HG02943 (cell line): ENCODE results near the gene TRPM5.

ENCODE experiments used
- ATAC-seq: cut with Tn5 transposase; IDR thresholded peaks from one replicate; pipeline ENCODE4 v1.9.1; 2021; ENCODE audit warnings: mild to moderate bottlenecking, low read depth, moderate library complexity; ENCODE audit not compliant: unreplicated experiment

The TRPM5 gene

DNA sequence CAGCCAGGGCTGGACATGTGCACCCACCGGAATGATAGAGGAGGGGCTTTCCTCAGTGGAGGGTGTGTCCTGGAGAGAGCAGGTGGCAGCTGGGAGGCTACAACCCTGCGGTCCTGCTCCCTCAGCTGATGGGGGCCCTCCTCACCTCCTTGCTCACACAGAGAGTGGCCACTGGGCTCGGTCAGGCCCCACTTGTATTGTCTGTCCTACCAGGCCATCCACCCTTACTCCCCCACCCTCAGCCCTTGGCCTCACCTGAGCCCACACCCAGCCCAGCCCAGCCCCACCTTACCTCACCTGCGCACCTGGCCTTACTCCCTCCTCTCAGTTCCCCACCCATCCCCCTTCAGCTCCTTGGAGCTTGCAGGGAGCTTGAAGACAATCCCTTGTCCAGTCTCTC, 3.1 kb downstream of the TRPM5 start:
- no peak for ATAC-seq

DNA sequence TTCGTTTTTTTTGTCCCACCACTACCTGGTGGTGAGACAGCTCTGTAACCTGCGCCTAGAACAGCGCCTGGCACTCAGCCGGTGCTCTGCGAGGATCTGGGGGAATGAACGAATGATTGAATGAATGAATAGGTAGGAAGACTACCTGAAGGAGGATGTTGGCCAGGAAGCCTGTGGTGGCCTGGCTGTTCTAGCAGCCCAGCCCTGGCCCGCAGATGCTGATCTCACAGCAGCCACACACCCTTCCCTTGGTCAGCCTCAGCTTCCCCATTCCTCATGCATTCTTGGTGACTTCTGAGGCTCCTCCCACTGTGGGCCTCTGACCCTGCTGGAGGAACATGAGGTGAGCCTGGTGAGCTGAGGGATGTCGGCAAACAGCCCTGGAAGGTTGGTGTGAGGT, 3.7 kb downstream of the TRPM5 start:
- ATAC-seq, result no peak

DNA sequence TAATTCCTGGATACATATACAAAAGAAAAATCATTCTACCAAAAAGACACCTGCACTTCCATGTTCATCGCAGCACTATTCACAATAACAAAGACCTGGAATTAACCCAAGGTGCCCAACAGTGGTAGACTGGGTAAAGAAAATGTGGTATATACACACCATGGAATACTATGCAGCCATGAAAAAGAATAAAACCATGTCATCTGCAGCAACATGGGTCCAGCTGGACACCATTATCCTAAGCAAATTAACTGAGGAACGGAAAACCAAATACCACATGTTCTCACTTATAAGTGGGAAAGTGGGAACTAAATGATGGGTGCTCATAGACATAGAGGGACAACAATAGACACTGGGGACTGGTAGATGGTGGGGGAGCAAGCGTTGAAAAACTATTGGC, 4.5 kb downstream of the TRPM5 start:
- ATAC-seq, result no peak

DNA sequence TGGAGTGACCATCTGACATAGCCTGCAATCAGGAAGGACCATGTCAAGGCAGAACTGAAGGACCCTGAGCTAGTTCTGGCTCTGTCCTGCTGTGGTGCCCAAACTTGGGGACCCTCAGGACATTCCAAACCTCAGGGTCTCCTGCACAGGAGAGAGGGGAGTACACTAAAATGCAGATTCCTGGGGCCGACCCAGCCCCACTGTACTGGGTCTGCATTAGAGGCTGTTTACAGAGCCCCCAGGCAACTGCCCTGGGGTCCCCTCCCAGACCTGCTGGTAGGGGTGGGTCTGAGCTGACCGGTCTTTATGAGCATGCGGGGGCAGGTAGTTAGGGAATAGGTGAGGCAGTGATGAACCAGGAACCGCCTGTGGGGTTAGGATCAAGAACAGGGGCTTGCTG, 6.8 kb downstream of the TRPM5 start:
- no peak for ATAC-seq

DNA sequence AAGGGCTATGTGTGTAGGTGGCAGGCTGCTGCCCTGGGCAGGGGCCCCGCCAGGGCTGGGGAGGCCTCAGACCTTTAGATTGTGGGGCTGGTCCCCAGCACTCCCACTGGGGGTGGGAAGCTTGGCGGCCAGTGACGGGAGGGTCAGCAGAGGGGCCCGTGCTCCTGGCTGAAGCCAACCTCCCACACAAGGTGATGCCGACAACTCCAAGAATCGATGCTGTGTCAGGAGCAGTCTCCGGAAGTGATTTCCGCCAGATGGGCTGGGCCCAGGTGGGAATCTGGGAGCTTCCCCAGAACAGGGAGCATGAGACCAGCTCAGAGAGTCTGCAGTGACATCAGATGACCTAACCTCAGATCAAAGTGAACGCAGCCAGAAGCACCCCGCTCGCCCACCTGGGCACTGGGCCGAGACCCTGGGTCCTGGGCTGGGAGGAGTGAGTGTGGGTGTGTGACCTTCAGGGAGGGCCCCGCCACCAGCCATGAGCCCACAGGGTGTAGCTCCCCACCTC, 7.7 kb downstream of the TRPM5 start:
- ATAC-seq, result no peak

DNA sequence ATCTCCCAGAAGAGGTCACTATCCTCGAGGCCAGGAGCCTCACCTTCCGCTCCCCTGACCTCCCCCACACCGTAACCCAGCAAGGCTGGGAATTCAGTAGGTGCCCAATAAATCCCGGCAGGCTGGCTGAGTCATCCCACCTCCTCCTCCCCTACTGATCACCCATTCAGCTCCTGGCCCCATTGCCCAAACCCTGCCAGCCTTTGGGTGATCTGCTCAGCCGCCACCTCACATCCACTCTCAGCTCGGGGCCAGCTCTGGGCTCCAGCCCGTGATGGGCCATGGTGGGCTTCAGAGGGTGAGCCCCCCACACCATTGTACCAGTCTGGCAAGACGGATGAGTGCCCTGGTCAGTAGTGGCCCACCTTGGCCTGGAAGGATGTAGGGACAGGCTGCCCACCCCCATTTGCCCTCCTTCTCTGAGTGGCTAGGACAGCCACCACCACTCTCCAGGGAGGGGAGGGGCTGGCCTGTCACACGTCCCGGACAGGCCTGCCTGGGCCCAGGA, 8.2 kb downstream of the TRPM5 start:
- ATAC-seq, result no peak

DNA sequence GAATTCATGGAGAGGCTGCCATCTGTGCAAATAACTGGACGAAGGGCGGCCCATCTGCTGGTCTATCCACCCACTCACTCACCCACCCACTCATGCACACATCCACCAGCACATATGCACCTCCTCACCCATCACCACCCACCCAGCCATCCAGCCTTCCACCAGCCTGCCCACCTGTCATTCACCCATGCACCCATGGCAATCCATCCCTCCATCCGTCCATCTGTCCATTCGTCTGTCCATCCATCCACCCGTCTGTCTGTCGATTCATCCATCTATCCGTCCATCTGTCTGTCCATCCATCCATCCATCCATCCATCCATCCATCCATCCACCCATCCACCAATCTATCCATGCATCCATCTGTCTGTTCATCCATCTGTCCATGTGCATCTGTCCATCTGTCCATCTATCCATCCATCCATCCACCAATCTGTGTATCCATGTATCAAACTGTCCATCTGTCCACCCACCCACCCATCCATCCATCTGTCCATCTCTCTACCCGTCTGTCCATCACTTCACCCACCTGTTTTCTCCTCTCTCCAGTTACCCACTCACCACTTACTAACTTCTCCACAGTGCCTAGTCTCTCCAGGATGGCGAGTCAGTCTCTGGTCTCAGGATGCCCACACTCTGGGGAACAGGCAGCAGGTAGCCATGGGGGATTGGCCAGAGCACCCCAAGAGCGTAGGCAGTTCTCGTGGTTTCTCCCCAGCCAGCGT, 8.9 kb downstream of the TRPM5 start:
- ATAC-seq, result no peak

DNA sequence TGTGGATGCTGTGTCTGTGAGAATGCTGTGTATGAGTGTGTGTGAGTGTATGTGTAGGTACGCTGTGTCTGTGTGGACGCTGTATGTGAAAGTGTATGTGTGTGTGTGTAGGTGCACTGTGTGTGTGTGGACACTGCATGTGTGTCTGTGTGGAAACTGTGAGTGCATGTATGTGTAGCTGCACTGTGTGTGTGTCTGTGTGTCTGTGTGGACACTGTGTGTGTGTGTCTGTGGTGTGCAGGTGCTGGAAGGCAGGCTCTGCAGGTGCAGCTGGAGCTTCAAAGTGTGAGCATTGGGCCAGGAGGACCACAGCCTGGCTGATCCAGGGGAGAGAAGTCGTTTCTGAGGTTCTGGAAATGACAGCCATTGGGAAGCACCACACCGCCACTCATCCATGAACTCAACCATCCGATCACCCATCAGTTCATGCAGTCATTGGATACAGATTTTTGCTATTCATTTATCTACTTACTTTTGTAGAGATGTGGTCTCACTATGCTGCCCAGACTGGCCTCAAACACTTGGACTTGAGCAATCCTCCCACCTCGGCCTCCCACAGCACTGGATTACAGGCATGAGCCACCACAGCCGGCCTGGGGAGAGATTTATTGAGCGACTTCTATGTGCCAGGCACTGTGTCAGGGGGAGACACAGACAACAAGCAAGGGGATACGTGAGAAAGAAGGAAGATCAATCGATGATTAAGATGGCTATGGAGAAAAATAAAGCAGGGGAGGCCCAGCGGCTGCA, 9.6 kb downstream of the TRPM5 start:
- no peak for ATAC-seq

DNA sequence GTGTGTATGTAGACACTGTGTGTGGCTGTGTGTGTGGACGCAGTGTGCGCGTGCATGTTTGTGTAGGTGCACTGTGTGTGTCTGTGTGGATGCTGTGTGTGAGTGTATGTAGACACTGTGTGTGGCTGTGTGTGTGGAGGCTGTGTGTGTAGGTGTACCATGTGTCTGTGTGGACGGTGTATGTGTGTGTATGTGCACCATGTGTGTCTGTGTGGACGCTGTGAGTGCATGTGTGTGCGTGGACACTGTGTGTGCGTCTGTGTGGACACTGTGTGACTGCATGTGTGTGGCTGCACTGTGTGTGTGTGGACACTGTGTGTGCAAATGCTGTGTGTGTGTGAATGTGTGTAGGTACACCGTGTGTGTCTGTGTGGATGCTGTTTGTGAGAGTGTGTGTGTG, 10.3 kb downstream of the TRPM5 start:
- ATAC-seq, result no peak

DNA sequence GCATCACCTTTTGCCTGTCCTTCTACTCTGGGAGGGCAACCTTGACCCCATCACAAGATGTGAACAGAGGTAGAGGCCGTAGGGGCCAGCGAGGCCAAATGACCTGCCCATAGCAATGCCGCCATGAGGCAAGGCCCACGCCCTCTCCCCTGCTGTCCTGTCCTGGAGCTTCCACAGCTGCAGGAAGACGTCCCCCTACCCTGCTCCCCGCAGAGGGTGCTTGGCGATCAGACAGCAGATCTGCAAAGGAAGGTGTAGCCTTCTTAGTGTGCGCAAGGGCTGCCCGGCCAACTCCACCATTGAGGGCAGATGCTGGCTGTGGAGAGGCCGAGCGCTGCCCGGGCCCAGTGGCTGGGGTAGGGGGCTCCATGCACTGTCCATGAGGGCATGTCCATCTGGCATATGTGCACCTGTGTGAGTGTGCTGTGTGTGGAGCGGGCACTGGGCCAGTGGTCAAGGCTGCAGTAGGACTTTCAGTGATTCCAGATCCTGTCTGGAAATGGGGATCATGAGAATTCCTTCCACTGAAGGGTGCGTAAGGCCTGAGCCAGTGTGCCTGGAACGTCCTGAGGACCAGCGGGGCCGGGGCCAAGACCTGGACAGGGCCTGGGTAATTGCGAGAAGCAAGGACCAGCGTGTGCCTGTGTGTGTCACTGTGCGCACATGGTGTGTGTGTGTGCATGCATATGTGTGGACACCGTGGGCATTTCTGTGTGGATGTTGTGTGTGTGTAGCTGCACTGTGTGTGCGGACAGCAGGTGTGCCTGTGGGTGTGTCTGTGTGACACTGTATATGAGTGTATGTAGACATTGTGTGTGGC, 11.0 kb downstream of the TRPM5 start:
- no peak for ATAC-seq

DNA sequence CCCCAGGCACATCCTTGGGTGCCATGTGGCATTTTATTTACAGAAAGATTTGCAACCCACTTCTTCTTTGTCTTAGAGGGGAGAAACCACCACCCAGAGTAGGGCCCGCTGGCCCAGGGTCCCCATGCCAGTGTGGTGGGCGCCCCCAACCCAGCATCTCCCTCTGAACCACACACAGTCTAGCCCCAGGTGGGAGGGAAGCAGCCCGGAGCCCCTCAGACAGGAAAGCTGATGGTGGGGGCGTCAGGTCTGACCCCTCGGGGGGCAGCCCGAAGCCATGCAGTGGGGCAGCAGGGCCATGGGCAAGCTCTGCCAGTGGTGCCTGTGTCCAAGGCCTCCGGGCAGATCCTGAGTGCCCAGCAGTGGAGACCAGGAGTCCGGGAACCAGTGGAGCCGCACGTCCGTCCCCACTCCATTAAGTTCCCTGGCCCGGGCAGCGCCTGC, 11.7 kb downstream of the TRPM5 start:
- no peak for ATAC-seq

DNA sequence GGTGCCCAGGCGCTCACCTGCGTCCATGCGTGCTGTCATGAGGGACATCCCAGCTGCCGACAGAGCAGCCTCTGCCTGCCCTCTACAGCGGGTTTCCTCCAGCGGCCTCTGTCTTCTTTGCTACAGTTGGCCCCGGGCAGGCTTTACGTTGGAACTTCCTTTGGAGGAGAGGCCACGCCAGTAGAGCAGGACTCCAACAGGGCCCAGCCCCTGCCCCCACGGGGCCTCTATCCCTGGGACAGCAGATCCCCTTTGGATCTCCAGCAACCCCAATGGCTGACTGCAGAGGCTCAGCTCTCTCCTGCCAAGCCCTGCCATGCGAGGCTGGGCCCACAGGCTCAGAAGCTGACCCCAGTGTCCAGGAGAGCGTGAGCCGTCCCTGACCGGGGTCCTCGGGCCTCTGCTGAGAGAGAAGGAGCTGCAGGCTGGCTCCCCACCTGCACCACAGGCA, 12.1 kb downstream of the TRPM5 start:
- no peak for ATAC-seq

DNA sequence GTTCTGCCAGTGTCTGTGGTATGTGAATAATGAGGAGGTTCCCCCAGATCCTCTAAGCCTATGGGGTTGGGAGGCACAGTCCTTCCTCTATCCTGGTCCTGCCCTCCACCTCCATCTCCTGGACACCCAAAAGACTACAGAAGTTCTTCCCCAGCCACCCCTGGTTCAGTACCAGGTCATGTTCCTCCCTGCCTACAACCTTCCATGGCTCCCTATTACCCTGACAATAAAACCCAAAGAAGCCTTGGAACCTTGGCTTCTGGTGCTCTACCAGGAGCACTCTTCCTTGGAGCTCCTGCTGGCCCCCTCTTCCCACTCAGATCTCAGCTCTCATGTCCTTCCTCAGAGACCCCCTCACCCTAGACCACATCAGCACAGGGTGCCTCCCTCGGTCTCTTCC, 12.9 kb downstream of the TRPM5 start:
- no peak for ATAC-seq

DNA sequence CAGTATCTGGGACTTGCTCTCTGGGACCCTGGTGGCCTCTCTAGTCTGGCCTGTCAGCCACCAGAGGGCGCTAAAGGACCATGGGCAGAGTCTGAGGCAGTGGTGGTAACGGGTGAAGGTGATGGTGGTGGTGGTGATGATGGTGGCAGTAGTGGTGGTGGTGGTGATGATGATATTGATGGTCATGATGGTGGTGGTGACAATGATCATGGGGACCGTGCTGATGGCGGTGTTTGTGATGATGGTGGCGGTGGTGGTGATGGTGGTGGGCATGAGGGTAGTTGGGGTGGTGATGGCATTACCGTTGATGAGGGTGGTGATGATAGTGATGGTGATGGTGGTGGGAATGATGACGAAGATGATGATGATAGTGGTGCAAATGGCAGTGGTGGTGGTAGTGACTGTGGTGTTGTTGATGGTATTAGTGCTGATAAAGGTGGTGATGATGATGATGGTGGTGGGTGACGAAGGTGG, 16.0 kb downstream of the TRPM5 start:
- no peak for ATAC-seq

DNA sequence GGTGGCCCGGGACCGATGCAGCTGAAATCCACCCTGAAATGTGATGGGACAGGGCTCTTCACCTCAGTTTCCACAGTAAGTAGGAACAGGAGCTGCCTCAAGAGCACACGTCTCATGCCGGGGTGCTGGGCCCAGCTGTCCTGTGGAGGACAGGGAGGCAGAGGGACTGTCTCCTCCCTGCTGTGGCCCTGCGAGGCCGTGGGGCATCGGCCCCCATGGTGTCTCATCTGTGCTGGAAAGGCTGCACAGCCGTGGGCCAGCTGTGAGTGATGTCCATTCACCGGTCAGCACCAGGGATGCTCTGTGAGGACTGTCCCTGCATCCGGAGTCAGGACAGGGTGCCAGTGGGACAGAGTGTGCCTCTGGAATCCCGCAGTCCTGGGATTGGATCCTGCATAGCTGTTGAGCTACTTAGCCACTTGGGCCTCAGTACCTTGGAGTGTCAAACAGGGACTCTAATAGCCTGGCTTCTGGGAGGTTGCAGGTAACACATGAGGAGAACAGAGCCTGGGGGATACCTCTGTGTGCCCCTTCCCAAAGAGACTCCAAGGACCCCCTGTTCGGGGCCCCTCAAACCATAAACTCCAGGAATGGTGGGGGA, 16.5 kb downstream of the TRPM5 start:
- no peak for ATAC-seq

DNA sequence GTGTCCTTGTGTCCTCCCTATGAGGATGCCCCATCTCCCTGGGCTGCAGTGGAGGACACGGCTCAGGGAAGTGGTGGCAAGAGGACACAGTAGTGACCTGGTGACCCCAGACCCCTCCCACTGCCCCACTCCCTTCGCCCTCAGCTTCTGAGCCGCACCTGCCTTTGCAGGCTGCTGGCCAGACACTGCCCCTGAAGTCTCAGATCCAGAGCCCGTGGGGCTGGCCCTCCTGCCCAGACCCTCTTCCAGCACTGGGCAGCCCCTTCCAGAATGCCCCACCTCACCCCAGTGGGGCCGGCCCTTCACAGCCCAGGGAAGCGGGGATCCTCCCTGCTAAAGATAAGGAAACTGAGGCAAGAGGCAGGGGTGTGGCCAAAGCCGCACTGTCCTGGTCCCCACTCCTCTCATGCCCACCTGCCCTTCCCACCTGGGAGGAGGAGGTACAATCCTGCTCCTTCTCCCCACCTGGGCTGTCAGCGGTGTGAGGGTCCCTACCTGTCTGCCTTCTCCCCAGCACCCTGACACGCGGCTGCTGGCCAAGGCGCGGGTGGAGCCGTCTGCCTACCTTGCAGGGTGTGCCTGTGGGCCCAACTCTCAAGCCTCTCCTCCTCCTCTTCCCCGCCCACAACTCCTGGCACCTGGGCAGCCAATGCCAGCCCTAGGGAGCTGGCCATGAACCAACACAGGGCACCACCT, 17.3 kb downstream of the TRPM5 start:
- no peak for ATAC-seq

DNA sequence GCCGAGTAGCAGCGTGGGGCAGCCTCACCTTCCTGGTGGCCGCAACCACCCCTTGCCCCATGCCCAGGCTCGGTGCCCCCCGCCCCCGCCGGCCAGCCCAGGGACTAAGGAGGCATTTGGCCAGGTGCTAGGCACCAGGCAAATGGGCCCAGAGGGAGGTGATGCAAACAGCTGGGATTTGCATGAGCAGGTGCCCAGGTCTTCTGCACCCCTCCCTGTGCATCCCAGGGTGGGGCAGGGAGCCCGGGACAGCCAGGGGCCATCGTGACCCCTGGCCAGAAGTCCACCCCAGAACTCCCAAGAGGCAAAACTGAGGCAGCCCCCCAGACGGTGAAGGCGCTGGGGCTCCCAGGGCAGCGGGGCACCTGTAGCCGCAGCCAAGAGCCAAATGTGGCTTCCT, 18.1 kb downstream of the TRPM5 start:
- ATAC-seq, result no peak

DNA sequence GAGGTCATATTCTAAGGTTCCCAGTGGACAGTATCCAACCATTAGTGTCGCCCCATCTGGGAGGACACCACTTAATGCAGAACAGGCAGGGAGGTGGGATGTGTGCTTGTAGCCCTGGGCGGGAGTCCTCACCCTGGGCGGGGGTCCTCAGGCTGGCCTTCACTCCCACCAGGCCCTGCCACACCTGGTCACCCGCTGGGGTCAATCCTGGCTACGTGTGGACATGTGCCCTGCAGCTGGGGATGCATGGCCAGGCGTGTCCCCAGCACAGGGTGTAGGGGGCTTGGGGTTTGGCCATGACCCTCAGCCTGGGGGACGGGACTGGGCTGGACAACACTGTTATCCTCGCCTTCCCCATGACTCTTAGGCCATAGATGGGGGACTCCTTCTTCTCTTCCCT, 18.8 kb downstream of the TRPM5 start:
- no peak for ATAC-seq

DNA sequence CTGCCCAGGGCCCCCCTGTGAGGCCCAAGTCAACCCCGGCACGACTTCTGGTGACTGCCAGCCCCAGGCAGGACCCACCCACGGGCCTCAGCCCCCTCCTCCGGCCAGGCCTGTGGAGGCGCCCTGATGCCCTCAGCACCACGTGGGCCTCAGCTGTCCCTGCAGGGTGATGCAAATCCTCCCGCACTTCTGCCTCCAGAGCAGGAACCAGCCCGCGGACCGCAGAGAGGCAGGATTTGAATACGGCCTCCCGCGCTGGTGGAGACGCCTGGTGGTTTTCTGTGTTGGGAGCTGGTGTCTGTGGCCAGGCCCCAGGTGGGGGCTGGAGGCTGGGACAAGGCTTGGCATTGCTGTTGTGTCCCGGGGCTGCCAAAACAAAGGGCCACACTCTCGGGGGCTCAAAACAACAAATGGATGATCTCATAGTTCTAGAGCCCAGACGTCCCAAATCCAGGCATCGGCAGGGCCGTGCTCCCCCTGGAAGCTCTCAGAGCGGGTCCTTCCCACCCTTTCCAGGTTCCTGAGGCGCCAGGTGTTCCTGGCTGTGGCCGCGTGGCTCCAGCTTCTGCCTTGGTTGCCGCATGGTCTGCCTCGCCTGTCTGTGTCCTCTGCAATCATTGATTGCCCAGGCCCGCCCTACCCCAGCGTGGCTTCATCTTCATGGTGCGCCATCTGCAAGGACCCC, 19.4 kb downstream of the TRPM5 start:
- no peak for ATAC-seq
